Psoas muscle (tissue), 8 donors: Measurements from ENCODE around the gene PTPN9. TPM values are rescaled to one million over a fixed set of nuclear protein-coding genes. Genes with fewer than 3 reads are reported as not detected.
A peak's percentile ranks its signal among the peaks of the same experiment; 100 is the strongest.

Source experiments
- ATAC-seq, 4 donors: fragments of 200-7000 bp; cut with Tn5 transposase; one replicate each; pipeline ENCODE4 v1.9.1; 2020; ENCODE audit warnings: moderate library complexity in 3 of 4, mild to moderate bottlenecking in 2 of 4
- DNase-seq, 2 donors: peaks; one replicate each; pipeline ENCODE4 v3.0.0-alpha.2; 2020
- H3K27ac ChIP-seq: fragments of 200-600 bp; one replicate; pipeline ENCODE4 v1.8.0; 2022
- H3K27me3 ChIP-seq, 3 donors: fragments of 200-600 bp in 1 of 3; one replicate each; pipeline versions ENCODE4 v1.6.1 to v1.8.0; 2013 to 2022; ENCODE audit warnings: low read length in 2 of 3, mild to moderate bottlenecking in 2 of 3, moderate library complexity in 1 of 3; ENCODE audit not compliant: insufficient read depth in 3 of 3
- H3K36me3 ChIP-seq, 2 donors: fragments of 200-600 bp in 1 of 2; one replicate each; pipeline versions ENCODE4 v1.6.1 to v1.8.0; 2013 to 2022; ENCODE audit warnings: low read depth in 1 of 2, mild to moderate bottlenecking in 1 of 2, moderate library complexity in 1 of 2; ENCODE audit not compliant: insufficient read depth in 1 of 2
- H3K4me1 ChIP-seq: fragments of 200-600 bp; one replicate; pipeline ENCODE4 v1.8.0; 2022
- H3K4me3 ChIP-seq: fragments of 200-600 bp; one replicate; pipeline ENCODE4 v1.8.0; 2022; ENCODE audit warnings: mild to moderate bottlenecking
- H3K9me3 ChIP-seq: fragments of 200-600 bp; one replicate; pipeline ENCODE4 v1.8.0; 2022
- WGBS, 3 donors: extraction: QIAGEN DNeasy Blood & Tissue Kit; methylation state at CpG; one replicate each; pipeline versions ENCODE4 v1.1.6 to v1.1.7; 2013; 5-methylcytosine and 5-hydroxymethylcytosine counted together
- intact Hi-C, 2 donors: fragments of 100-400 bp; cut with DNase I; formaldehyde crosslinking; loops; one replicate each; pipeline versions ENCODE4 v1.11.0 to v1.14.2; 2022
- polyA plus RNA-seq, 3 donors: library from polyadenylated mRNA; stranded (reverse); fragments of 200-250 nt; gene quantifications; one replicate each; pipeline ENCODE4 v1.2.3, GENCODE V29; 2013
- total RNA-seq, 4 donors: library from RNA; stranded (reverse); fragmentation: NEBNext Ultra II Directional in 2 of 4; extraction: Animal tissue kit (Norgen Biotek cat#: 25700) in 2 of 4; gene quantifications; one replicate each; pipeline versions ENCODE4 v1.2.1 to v1.2.4, GENCODE V29; 2021 to 2023
- TF ChIP-seq, protein P1 (sequence below): fragments of 200-600 bp; IDR thresholded peaks from one replicate; pipeline ENCODE4 v1.8.0; 2022; ENCODE audit warnings: antibody characterized with exemption
- donor health status: healthy with polysubstance abuse.
- donor health status: DM: no; HTN: no; CAD: no; lungs with moderate emphysema.
- donor health status: Bipolar disorder and iron deficiency.
- donor health status: healthy.
- donor health status: DM: yes; HTN: yes; CAD: no.
- donor health status: DM: no; HTN: no; CAD: no.
- donor health status: DM: no; HTN: no; CAD: no.
- donor health status: DM: yes; HTN: yes; CAD: no.

Gene PTPN9
- total and polyA plus RNA-seq, 7 donors, result 2.3 to 6.9 (median 5.5) TPM

DNA sequence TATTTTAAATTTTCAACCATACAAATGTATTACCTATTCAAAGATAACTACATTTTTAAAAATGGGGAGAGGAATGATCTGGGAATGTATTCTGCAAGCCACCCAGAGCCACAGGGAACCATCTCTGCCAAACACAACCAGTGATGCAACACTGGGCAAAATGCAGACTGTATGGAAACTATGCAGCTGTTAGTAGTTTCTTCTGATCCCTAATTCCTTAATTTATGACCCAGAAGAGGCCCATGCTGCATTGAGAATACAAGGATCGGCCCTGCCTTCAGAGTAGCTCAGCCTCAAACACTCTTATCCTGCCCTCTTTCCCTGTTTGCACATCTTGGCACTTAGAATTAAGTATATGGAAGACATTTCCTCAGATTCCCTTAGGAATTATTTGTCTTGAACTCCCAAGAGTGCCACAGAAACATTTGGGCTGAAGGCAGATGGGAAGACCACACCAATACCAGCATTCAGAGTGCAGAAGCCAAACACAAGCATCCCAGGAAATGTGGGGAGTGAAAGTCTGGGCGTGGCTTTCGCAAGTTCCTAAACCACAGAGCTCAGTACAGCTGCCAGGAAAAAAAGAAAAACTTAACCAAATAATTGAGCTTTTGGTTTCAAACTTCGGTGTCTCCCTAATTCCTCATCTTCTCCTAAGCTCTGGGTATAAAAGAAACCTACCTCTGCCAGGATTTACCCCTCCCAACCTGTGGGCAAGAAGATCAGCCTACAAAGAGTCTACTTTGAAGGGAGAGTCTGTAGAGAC is 41.1 kb upstream of the PTPN9 start:
- H3K4me3 ChIP-seq, result no peak overlapping the region
- no peak for ATAC-seq

DNA sequence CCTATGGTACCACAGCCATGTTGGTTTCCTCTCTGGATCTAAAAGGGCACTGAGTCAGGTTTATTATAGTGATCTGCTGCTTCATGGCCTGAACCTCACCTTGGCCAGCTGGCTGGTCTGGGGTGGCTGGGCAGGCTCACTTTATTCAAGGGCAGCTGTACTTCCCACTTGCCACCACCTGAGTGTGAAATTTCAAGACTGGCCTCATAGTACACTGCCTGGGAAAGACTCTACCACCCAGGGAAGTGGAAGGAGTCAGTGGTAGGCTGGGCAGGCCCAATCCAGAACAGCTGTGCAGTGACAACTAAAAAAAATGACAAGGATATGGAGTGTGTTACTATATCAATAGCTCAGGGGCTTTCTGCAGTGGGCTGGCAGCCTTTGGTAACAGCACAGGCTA is 37.7 kb upstream of the PTPN9 start:
- H3K27me3 ChIP-seq, result no peaks in the 10 kb centered on the region
- TF ChIP-seq, protein P1, sequence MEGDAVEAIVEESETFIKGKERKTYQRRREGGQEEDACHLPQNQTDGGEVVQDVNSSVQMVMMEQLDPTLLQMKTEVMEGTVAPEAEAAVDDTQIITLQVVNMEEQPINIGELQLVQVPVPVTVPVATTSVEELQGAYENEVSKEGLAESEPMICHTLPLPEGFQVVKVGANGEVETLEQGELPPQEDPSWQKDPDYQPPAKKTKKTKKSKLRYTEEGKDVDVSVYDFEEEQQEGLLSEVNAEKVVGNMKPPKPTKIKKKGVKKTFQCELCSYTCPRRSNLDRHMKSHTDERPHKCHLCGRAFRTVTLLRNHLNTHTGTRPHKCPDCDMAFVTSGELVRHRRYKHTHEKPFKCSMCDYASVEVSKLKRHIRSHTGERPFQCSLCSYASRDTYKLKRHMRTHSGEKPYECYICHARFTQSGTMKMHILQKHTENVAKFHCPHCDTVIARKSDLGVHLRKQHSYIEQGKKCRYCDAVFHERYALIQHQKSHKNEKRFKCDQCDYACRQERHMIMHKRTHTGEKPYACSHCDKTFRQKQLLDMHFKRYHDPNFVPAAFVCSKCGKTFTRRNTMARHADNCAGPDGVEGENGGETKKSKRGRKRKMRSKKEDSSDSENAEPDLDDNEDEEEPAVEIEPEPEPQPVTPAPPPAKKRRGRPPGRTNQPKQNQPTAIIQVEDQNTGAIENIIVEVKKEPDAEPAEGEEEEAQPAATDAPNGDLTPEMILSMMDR, result no peak
- H3K27ac ChIP-seq, result no peak overlapping the region
- H3K4me1 ChIP-seq, result peaks cover 2% of the 10 kb centered on the region
- H3K4me3 ChIP-seq, result no peak overlapping the region
- ATAC-seq, result no peak
- intact Hi-C loops, result no loop called here
- H3K36me3 ChIP-seq, result peaks cover 2 to 89% of the 10 kb centered on the region in 2 donors
- H3K9me3 ChIP-seq, result no peaks in the 10 kb centered on the region
- DNase-seq, result no peak

More for the DNA sequence above, 41.1 kb upstream of the PTPN9 start:
- TF ChIP-seq, protein P1, result no peak
- DNase-seq, result no peak
- intact Hi-C loops, result loop anchor here in 1 of 2 donors (10.0 kb wide), 1 partner anchor 255 kb away; the partner anchor contains the start of gene MAN2C1
- H3K27ac ChIP-seq, result peak overlapping the region; percentile 37
- H3K27me3 ChIP-seq, result no peaks in the 10 kb centered on the region
- peaks cover 2% of the 10 kb centered on the region for H3K4me1 ChIP-seq
- no peaks in the 10 kb centered on the region for H3K9me3 ChIP-seq
- H3K36me3 ChIP-seq, result peaks cover 2 to 54% of the 10 kb centered on the region in 2 donors
- WGBS, 3 donors, result 46 to 52% (median 48%) methylated on average over 4 of the region's 4 CpGs

DNA sequence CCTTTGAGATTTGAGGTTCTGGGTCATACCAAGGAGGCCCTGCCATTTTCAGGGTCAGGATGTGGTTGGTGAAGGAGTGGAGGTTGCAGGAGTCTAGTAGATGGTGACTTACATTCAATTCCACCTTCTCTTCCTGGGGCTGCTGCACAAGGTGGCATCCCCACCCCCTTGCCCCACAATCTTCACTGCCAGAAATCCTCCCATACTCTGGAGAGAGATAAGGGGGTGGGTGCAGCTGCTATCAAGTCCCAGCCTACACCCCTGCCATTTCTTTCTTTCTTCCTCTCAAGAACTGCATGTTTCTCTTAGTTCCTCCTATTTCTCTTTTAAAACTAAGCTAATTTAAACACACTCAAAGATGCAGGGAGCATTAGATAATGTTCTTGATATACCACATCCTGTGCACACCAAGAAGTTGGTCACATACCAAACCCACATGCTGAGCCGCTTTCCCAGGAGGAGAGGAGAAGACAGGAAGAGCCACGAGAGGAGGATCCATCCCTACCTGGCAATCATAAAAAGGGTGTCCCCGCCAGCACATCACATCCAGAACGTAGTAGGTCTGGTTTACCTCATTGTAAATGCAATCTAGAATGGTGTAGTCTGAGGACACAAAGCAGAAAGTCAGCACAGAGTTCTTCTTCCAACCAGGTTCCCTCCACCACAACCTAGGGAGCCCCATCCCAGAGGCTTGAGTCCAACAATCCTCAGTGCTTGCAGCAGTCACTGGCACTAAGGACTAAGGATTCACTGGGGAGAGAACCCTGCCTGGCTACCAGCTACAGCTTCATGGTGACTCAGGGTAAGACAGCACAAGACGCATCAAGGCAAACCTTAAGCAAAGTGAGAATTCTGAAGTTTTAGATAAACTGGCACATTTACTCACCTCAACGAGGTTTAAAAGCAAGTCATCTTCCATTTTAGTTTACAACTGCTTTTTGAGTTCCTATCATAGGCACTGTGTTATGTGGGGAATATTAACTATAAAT is 27.9 kb upstream of the PTPN9 start:
- TF ChIP-seq, protein P1, result no peak
- ATAC-seq, result no peak
- DNase-seq, result no peak
- Histone ChIP-seq H3K27ac (no peak overlapping the region), H3K4me3 (no peak overlapping the region), H3K4me1 (no peaks in the 10 kb centered on the region), H3K27me3 (no peaks in the 10 kb centered on the region), H3K36me3 (peaks cover 18 to 90% of the 10 kb centered on the region in 2 donors), H3K9me3 (no peaks in the 10 kb centered on the region)
- intact Hi-C loops, result no loop called here
- WGBS, 3 donors, result 85 to 95% (median 92%) methylated on average over 6 of the region's 6 CpGs

DNA sequence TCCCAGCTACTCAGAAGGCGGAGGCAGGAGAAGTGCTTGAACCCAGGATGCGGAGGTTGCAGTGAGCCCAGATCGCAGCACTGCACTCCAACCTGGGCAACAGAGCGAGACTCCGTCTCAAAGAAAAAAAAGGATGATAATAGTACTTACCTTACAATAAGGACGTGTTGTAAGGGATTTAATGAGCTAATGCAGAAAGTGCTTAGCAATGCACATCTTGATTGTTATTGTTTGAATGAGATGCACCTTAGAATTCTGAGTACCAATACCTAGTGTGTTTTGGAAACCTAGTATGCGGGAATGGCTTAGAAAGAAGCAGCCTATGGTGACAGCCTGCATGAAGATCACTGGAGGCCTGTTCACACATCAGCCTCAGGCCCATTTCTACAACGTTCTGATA is 26.9 kb upstream of the PTPN9 start:
- Histone ChIP-seq H3K36me3 (peaks cover 18 to 89% of the 10 kb centered on the region in 2 donors), H3K27ac (no peak overlapping the region), H3K27me3 (no peaks in the 10 kb centered on the region), H3K9me3 (no peaks in the 10 kb centered on the region), H3K4me1 (peaks cover 6% of the 10 kb centered on the region), H3K4me3 (no peak overlapping the region)
- TF ChIP-seq, protein P1, result no peak
- 93 to 95% (median 95%) methylated on average over 8 of the region's 8 CpGs for WGBS, 3 donors
- intact Hi-C loops, result no loop called here
- no peak for DNase-seq
- no peak for ATAC-seq
